Measurements from ENCODE around the gene ATP2B2.

Gene ATP2B2

DNA sequence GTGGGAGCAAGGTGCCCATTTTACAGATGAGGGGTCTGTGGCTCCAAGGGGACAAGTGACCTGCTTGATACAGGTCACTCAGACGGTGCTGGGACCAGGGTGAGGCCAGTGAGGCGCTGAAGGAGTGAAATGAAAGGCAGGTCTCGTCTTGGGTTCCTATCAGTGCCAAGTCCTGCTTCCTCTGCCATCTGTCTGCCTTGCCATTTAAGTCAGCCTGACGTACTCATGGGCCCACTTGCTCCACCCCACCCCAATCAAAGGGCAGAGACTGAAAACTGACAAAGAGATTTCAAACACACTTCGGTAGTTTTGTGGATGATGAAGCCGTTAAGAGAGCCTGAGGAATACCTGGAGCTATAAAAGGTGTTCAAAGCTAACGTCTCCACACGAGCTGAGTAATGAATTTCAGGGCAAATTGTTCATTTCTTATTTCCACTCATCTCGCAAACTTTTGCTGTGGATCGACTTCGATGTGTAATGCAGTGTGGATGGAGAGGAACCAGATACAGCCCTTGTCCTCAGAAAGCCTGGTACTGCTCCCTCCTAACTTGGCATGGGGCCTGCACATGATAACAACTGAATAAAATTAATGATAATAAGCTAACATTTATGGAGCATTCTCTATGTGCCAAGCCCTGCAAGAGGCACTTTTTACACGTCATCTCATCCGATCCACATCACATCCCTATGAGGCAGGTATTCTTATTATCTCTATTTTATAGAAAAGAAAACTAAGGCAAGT lies 36.6 kb downstream of the ATP2B2 start:
- no peak for DNase-seq

GRCh38 chr3:10467904-10468612 lies 37.3 kb downstream of the ATP2B2 start:
- no peak for DNase-seq

- DNase-seq: no peak
Measured at GRCh38 chr3:10467204-10467603, 38.2 kb downstream of the ATP2B2 start.

GRCh38 chr3:10466186-10466585 lies 39.2 kb downstream of the ATP2B2 start:
- no peak for DNase-seq

DNA sequence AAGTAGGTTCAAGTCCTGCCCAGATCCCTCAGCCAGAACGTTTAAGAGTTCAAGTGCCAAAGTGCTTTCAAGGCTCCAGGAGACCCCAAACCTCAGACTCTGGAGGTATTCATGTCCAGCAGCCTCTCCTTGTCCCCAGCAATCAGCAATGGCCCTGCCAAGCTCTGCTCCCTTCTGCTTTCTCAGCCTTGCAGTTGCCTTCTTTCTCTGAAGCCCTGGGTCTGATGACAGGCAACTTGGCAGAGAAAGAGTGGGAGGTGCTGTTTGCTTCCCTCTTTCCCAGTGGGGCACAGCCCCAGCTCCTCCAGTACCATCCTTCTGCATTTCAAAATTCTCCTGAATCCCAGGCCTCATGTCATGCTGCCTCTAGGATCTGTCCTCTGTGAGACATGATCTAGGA lies 40.2 kb downstream of the ATP2B2 start:
- no peak for DNase-seq

- DNase-seq: no peak
Measured at GRCh38 chr3:10463533-10464434, 41.6 kb downstream of the ATP2B2 start.

DNA sequence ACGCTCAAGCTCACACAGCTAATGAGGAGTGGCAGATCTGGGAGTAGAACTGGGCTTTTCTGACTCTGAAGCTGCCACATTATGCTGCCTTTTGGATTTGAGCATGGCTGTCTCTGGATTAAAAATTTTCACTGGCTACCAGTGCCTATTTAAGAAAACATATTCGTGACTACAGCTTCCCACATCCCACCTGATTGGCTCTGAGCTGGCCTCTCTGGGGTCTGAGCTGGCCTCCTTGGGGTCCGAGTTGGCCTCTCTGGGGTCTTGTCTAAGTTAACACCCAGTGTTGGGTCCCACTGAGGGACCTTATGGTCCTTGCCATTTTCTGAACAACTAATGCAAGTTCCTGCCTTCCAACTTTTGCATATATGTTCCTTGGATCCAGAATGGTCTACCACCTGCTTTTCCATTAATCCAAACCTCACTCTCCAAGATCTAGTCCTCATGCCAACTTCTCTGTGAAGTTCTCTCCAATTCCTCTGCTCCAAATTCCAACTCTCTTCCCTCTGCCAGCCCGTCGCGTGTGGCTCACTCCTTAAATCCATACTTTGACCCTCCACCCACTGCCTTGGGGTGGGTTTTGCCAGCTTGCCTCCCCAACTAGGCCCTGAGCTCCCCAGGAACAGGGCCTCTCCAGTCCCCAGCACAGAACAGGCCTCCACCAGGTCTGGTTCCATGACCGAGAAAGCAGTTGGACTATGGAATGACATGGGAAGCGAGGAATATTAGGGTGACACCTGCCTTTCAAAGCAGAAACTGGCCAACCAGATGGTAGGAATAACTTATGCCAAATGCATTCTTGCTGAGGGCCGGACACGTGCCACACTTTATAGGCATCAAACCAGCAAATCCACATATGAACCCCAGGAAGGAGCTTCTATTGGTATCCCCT lies 42.5 kb downstream of the ATP2B2 start:
- no peak for DNase-seq

DNA sequence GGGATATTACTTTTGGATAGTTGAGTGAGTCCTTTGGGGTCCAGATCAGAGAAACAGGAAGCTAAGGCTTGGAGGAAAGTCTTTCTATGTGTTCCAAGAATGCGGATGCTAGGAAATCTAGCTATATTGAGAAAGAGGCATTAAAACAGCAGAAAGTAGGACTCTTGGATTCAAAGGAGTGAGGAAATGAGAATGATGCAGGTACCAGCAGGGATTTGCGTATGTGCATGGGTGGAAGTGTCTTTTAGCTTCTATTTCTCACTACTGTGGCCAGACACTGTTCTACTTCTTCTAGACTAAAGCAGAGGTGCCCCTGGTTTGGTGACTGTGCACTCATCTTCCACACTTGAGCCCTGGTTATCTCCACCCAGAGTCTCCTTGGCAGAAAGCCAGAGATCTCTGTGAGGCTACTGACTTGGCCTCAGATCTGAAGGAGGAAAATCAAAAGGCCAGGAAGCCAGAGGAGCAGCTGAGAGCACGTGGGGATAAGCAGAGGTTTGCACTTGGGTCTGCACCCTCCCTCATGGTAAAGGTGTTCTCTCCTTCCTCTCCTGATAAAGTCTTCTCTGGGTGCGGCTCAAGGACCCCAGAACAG lies 44.3 kb downstream of the ATP2B2 start:
- no peak for DNase-seq

DNA sequence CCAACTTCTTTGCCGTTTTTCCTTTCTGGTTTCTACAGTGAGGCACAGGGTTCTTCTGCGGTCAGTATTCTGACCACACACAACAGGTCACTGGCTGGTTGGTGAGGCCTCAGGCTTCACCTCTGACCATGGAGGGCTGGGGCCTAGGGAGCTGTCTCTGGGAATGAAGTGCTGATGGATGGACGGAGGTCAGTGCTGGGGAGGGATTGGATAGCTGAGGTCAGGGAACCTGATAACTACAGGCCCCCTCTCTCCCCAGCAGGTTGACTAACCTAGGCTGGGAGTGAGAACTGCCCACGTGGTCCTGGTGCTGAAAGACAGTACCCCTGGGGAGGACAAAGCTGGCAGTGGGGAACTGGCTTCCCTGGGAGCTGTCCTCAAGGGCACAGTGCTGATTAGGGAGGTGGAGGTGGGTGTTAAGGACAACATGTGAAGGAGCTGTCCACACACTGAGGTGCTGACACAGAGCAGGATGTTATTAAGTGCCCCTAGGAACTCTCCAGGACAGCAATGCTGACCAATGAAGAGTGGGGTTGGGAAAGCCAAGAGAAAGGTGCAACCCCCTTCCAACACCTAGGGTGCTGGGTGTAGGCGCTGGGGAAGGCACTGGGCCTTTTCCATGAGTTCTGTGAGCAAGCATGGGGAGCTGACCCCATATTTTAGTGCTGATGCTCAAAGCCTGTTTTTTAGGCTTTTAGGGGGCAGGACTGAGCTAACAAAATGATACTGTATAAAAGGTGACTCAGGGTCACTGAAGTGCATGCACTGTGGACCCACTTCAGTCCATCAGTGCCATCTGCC lies 45.2 kb downstream of the ATP2B2 start:
- peak; percentile 53 for DNase-seq

DNA sequence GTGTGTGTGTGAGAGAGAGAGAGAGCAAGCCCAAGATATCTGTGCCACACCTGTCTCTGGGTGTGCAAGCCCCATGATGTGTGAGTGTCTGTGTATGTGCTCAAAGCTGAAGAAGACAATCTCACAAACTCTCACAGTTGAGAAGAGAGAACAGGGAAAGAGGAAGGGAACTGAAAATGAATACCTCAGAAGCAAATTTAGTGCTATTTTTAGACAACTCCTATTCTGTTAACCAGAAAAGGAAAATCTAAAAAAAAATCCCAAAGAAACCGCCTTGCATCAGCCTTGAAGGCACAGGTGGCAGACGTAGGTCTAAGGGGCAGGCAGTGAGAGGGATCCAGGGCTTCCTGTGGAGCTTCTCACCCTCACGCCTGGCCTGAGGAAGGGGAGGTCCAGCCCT lies 47.8 kb downstream of the ATP2B2 start:
- DNase-seq: no peak

DNA sequence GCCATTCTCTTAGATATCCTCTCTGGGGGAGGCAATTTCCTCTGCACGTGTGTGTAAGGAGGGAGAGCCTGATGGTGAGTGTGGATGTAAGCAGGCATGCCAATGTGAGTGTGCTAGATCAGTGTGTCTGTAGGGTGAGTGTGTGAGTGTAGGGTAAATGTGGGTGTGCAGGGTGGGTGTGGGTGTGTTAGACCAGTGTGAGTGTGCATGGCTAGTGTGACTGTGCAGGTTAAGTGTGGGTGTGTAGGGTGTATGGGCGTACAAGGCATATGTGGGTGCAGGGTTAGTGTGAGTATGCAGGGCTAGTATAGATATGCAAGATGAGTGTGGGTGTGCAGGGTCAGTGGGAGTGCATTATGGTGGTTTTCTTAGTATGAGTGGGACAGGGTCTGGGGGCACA lies 48.4 kb downstream of the ATP2B2 start:
- DNase-seq: no peak

- DNase-seq: no peak
Measured at GRCh38 chr3:10455545-10455914, 49.9 kb downstream of the ATP2B2 start.

DNA sequence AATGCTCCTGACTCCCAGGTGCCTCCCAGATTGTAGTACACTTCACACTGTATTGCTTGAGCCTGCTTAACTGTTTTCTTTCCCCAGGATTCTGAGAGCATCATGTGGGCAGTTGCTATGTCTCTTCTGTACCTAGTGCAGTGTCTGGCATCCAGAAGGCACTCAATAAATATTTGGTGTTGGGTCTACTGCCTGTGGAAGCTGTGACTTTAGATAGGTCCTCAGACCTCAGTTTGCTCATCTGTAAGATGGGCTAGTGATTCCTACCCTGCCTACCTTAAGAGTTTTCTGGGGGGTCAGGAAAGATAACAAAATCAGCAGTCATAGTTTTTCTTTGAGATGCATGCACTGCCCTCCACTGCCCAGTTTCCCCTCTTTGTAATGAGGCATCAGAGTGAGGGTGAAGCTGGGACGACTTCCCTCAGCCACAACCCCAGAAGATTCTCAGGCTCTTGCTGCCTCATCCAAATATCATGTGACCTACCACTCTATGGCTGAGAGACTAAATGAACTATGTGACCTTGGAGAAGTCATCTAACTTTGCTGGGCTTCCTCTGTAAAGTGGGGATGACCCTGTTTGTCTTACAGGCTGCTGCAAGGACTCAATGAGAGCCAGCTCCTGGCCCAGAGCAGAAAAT lies 50.4 kb downstream of the ATP2B2 start:
- DNase-seq: no peak

DNA sequence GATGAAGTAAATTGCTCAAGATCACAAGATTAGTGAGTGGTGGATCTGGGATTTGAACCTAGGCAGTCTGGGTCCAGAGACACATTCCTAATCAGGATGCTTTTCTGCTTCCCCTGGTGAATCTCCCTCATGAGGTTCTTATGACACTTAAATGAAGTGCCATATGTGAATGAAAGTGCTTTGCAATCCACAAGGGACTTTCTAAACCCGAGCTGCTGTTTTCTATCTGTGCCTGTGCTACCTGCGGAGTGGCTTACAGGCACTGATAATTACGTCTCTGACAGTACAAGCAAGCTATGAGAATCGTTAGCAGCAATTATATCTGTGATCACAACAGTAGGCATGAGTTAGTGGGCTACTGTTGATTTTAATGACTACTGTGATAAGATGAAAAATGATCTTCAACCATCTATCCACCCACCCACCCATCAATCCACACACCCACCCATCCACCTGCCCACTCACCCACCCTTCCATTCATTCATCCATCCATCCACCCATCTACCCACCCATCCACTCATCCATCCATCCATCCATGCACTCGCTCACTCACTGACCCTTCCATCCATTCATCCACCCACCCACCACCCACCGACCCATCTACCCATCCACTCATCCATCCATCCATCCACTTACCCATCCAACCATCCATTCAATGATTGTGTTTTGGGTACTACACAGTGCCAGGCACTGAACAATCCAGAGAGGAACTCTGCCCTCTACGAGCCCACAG lies 51.8 kb downstream of the ATP2B2 start:
- no peak for DNase-seq

GRCh38 chr3:10450494-10451440 lies 54.6 kb downstream of the ATP2B2 start:
- DNase-seq: no peak

DNA sequence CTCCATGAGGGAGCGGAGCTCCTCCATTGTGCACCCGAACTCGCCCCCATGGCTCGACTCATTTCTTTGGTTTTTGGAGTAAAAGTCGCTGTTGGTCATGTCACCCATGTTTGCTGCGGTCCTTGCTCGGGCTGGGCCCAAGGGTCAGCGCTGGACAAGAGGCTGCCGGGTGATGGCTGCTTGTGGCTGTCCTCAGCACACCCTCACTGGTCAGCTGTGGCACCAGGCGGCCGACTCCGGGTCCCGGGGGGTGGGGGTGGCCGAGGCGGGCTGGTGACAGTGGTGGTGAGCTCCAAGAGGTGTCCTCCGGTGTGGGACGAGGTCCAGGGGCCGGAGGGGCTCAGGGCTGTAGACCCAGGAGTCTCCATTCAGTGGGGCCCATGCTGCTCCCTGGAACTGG lies 56.0 kb downstream of the ATP2B2 start:
- DNase-seq: no peak

DNA sequence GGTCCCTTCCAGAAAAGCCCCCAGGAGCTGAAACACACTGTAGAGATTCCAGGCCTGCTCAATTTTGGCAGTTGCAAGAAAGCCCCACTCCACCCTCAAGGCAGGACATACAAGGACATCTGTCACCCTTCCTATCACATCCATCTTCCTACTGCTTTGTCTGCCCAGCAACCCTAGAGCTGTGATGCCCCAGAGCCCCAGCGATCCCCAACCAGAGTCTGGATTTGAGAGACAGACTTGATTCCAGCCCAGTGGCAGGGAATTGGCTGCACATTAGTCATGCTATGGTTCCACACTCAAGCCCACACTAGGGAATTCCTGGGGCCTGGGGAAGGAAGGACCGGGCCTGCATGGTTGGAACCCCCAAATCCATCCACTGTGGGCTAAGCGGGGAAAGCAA lies 56.8 kb downstream of the ATP2B2 start:
- no peak for DNase-seq

DNA sequence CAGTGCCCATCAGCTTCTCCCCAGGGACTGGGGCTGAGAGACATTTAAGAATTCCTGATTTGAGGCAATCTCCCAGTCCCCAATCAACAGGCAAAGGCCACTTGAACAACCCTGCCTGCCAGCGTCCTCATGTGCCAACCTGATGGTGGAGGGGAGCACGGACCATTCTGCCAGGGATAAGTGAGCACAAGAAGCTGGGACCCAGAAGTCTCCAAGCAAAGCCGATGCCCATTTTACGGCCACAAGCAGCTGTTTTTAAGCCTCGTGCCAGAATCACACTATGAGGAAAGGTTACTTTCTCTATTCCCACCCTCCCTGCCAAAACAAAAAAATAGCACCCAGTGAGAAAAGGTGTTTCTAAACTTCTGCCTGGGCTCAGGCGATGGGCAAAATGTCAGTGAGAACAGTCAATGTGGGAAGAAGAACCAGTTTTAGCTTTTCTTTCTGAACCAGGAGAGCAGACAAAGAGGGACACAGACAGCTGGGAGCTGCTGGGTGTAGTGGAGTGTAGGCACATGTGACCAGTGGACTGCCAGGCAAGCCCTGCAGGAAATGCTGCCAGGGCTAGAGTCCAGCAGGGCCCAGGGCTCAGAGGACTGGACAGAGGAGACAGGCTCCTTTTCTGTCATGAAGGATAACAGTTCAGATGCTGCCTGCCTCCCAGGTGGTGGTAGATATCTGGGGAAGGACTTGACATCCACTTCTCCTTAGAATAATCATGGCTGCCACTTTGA lies 57.7 kb downstream of the ATP2B2 start:
- no peak for DNase-seq

Measured in kidney glomerular epithelial cell (primary cell).